GM18526 (cell line): ENCODE data around the gene TIAM1.

Experiments
- POLR2A ChIP-seq: IDR thresholded peaks from 3 replicates; pipeline ENCODE4 v1.6.1; 2011; ENCODE audit not compliant: insufficient read length; ENCODE audit errors: extremely low read depth

Gene TIAM1

GRCh38 chr21:31366825-31367224, 22.8 kb upstream of the TIAM1 start:
- TF ChIP-seq POLR2A = no peak

- TF ChIP-seq POLR2A = no peak
Observed at GRCh38 chr21:31364253-31364945, 20.3 kb upstream of the TIAM1 start.

- no peak for TF ChIP-seq POLR2A
Observed at GRCh38 chr21:31363720-31364119, 19.7 kb upstream of the TIAM1 start.

- no peak for TF ChIP-seq POLR2A
Observed at GRCh38 chr21:31360717-31361116, 16.7 kb upstream of the TIAM1 start.

GRCh38 chr21:31358158-31358557, 14.1 kb upstream of the TIAM1 start:
- TF ChIP-seq POLR2A = no peak

- no peak for TF ChIP-seq POLR2A
Observed at GRCh38 chr21:31356440-31356839, 12.4 kb upstream of the TIAM1 start.

GRCh38 chr21:31354604-31355443, 10.8 kb upstream of the TIAM1 start:
- no peak for TF ChIP-seq POLR2A

GRCh38 chr21:31354122-31354521, 10.1 kb upstream of the TIAM1 start:
- TF ChIP-seq POLR2A = no peak

- TF ChIP-seq POLR2A = no peak
Observed at GRCh38 chr21:31352836-31353235, 8.8 kb upstream of the TIAM1 start.

GRCh38 chr21:31351960-31352359, 7.9 kb upstream of the TIAM1 start:
- no peak for TF ChIP-seq POLR2A

- no peak for TF ChIP-seq POLR2A
Observed at GRCh38 chr21:31351438-31351837, 7.4 kb upstream of the TIAM1 start.

- no peak for TF ChIP-seq POLR2A
Observed at GRCh38 chr21:31349208-31349607, 5.1 kb upstream of the TIAM1 start.

GRCh38 chr21:31348188-31348587, 4.1 kb upstream of the TIAM1 start:
- TF ChIP-seq POLR2A = no peak

GRCh38 chr21:31347435-31348032, 3.5 kb upstream of the TIAM1 start:
- no peak for TF ChIP-seq POLR2A

GRCh38 chr21:31346256-31346821, 2.3 kb upstream of the TIAM1 start:
- no peak for TF ChIP-seq POLR2A

- TF ChIP-seq POLR2A = no peak
Observed at GRCh38 chr21:31345136-31345535, 1.1 kb upstream of the TIAM1 start.
